Stomach smooth muscle (tissue), 2 donors: ENCODE measurements around the gene ZNF446.
"Not testable (repeated sequence)": the region's sequence is repeated elsewhere in the genome, so short reads cannot be mapped to it uniquely, and the experiment has no call there.

ENCODE experiments used
- H3K27ac ChIP-seq: one replicate; pipeline ENCODE4 v1.7.0; 2013; ENCODE audit warnings: mild to moderate bottlenecking, low read length, inconsistent platforms
- H3K27me3 ChIP-seq, 2 donors: one replicate each; pipeline ENCODE4 v1.7.0; 2013; ENCODE audit warnings: low read length in 2 of 2; ENCODE audit not compliant: insufficient read depth in 2 of 2, control insufficient read depth in 1 of 2
- H3K36me3 ChIP-seq, 2 donors: one replicate each; pipeline ENCODE4 v1.7.0; 2013; ENCODE audit warnings: low read length in 2 of 2; ENCODE audit not compliant: control insufficient read depth in 2 of 2, insufficient read depth in 2 of 2
- H3K4me1 ChIP-seq: one replicate; pipeline ENCODE4 v1.7.0; 2013; ENCODE audit warnings: low read length; ENCODE audit not compliant: control insufficient read depth, insufficient read depth
- H3K4me3 ChIP-seq, 2 donors: one replicate each; pipeline ENCODE4 v1.7.0; 2013; ENCODE audit warnings: low read length in 2 of 2
- H3K9ac ChIP-seq, 2 donors: one replicate each; pipeline ENCODE4 v1.7.0; 2013; ENCODE audit warnings: low read length in 2 of 2, mild to moderate bottlenecking in 1 of 2
- H3K9me3 ChIP-seq, 2 donors: one replicate each; pipeline ENCODE4 v1.7.0; 2013; ENCODE audit warnings: low read length in 2 of 2; ENCODE audit not compliant: control insufficient read depth in 2 of 2
- donor health status: healthy.
- donor health status: Pancreatic carcinoma.

The ZNF446 gene

GRCh38 chr19:58500242-58500641 is 24.1 kb downstream of the ZNF446 start:
- H3K9ac ChIP-seq: no peak overlapping the region
- no peaks in the 10 kb centered on the region for H3K9me3 ChIP-seq
- no peak overlapping the region for H3K27ac ChIP-seq
- no peaks in the 10 kb centered on the region for H3K27me3 ChIP-seq
- H3K4me1 ChIP-seq: peaks cover 23% of the 10 kb centered on the region
- no peaks in the 10 kb centered on the region for H3K36me3 ChIP-seq
- peak overlapping the region in 1 of 2 donors; percentile 84 for H3K4me3 ChIP-seq

DNA sequence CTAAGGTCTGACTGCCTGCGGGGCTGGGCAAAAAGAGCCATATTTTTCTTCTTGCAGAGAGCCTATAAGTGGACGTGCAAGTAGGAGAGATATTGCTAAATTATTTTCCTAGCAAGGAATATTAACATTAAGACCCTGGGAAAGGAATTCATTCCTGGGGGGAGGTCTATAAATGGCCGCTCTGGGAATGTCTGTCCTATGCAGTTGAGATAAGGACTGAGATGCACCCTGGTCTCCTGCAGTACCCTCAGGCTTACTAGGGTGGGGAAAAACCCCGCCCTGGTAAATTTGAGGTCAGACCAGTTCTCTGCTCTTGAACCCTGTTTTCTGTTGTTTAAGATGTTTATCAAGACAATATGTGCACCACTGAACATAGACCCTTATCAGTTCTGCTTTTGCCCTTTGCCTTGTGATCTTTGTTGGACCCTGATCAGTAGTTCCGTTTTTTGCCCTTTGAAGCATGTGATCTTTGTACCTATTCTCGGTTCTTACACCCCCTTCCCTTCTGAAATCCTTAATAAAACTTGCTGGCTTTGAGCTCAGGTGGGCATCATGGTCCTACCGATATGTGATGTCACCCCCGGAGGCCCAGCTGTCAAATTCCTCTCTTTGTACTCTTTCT is 31.6 kb downstream of the ZNF446 start:
- not testable (repeated sequence) for H3K9ac ChIP-seq, H3K4me1 ChIP-seq, H3K27ac ChIP-seq, H3K4me3 ChIP-seq, H3K9me3 ChIP-seq, H3K27me3 ChIP-seq, H3K36me3 ChIP-seq

GRCh38 chr19:58509731-58510083 is 33.6 kb downstream of the ZNF446 start:
- Histone ChIP-seq H3K9me3 (no peaks in the 10 kb centered on the region), H3K27ac (no peak overlapping the region), H3K36me3 (no peaks in the 10 kb centered on the region), H3K4me1 (peaks cover 12% of the 10 kb centered on the region), H3K9ac (no peak overlapping the region), H3K27me3 (no peaks in the 10 kb centered on the region), H3K4me3 (no peak overlapping the region)

DNA sequence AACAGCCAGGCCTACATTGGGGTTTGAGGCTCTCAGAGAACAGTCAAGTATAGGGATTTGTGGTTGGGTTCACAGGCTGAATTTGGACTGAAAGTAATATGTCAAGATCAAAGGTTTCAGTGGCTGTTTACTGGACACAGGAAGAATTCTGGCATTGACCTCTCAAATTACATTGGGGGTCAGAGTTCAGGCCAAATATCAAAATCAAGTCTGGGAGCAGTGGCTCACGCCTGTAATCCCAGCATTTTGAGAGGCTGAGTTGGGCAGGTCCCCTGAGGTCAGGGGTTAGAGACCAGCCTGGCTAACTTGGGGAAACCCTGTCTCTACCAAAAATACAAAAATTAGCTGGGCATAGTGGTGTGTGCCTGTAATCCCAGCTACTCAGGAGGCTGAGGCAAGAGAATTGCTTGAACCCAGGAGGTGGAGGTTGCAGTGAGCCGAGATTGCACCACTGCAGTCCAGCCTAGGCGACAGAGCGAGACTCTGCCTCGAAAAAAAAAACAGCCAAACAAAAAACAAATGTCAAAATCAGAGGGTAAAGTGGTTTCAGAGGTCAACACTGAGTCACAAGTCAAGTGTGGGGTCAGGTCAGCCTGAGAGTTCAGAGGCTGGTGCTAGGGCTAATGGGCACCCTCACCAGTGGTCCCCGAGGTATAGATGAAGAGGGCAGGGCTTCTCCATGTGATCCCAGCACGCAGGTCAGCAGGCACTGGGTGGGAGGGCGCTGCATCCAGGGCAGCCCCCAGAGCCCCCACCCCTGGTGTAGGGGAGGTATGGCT is 34.1 kb downstream of the ZNF446 start:
- no peak overlapping the region for H3K27ac ChIP-seq
- H3K9me3 ChIP-seq: no peaks in the 10 kb centered on the region
- H3K4me3 ChIP-seq: no peak overlapping the region
- no peaks in the 10 kb centered on the region for H3K36me3 ChIP-seq
- peaks cover 13% of the 10 kb centered on the region for H3K4me1 ChIP-seq
- H3K27me3 ChIP-seq: no peaks in the 10 kb centered on the region
- no peak overlapping the region for H3K9ac ChIP-seq

GRCh38 chr19:58511353-58512208 is 35.4 kb downstream of the ZNF446 start, which contains the start of gene SLC27A5:
SLC27A5 (minus strand) TSS chr19:58511992; CDS start chr19:58511955, 37 bp downstream.
- Histone ChIP-seq H3K27me3 (no peaks in the 10 kb centered on the region), H3K4me1 (peaks cover 21% of the 10 kb centered on the region), H3K36me3 (peaks cover 3 to 8% of the 10 kb centered on the region in 2 donors), H3K4me3 (no peak within 1 kb of the TSS), H3K9ac (no peak within 1 kb of the TSS), H3K27ac (no peak within 1 kb of the TSS), H3K9me3 (no peaks in the 10 kb centered on the region)

DNA sequence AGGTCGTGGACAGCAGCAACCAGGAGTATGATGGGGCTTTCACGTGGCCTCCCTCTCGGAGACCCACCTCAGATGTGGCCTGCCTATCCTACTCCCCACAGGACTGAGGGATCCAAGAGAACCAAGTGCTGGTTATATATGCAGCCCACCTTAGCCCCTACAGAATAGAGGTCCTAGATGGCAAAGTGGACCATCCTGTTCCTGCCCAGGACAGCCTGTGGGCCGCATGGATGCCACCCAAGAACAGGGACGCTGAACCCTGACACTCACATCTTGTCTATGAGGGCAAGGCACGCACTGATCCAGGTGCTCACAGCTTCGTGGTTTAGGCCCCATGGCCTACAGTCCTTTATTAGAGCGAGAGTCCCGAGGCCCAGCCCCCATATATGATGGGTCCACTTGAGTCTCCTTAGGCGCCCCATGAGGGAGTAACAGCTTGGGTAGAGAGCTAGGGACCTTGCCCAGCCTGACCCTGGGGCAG is 37.1 kb downstream of the ZNF446 start:
- Histone ChIP-seq H3K9ac (peak overlapping the region; percentile 62 to 71), H3K36me3 (peaks cover 6 to 16% of the 10 kb centered on the region in 2 donors), H3K4me1 (peaks cover 31% of the 10 kb centered on the region), H3K9me3 (no peaks in the 10 kb centered on the region), H3K27me3 (no peaks in the 10 kb centered on the region), H3K4me3 (no peak overlapping the region), H3K27ac (peak overlapping the region; percentile 58)

DNA sequence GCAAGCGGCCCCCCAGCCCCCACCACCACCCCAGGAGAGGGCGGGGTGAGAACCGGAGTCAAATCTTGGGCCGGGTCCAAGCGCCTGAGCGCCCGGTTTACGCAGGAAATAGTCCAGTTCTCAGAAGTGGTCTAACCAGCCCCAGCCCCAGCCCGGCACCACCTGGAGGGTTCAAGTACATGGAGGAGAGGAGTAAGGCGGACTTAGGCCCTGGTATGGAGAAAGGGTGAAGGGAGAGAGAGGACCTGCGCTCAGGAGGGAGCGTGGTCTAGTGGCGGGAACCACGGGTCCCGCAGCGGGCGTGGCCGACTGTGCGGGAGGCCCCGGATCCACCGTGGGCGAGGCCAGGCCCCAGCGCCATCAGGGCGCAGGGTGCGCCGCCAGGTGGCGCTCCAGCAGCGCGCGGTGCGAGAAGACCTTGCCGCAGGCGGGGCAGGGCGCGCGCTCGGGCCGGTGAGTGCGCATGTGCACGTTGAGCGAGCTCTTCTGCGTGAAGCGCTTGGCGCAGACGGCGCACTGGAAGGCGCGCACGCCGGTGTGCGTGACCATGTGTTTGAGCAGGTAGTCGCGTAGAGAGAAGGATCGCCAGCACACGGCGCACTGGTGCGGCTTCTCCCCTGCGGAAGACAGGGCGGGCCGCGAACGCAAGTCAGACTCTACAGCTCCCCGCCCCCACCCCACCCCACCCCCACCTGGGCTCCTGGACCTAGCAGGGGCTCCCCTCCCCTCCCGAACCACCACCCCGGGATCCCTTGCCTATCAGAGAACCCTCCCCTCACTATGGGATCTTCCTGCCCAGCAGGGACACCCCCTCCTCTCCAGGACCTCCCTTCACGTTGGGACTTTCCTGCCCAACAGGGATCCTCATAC is 37.8 kb downstream of the ZNF446 start:
- Histone ChIP-seq H3K9me3 (no peaks in the 10 kb centered on the region), H3K4me1 (peaks cover 38% of the 10 kb centered on the region), H3K36me3 (peaks cover 6 to 16% of the 10 kb centered on the region in 2 donors), H3K27ac (peak overlapping the region; percentile 58), H3K27me3 (no peaks in the 10 kb centered on the region), H3K9ac (peak overlapping the region; percentile 62 to 71), H3K4me3 (peak overlapping the region; percentile 31 to 71)

GRCh38 chr19:58514564-58515022 is 38.4 kb downstream of the ZNF446 start:
- peak overlapping the region in 1 of 2 donors; percentile 71 for H3K4me3 ChIP-seq
- peak overlapping the region; percentile 6 for H3K27ac ChIP-seq
- peaks cover 41% of the 10 kb centered on the region for H3K4me1 ChIP-seq
- H3K36me3 ChIP-seq: peaks cover 6 to 16% of the 10 kb centered on the region in 2 donors
- no peaks in the 10 kb centered on the region for H3K27me3 ChIP-seq
- H3K9me3 ChIP-seq: no peaks in the 10 kb centered on the region
- no peak overlapping the region for H3K9ac ChIP-seq

DNA sequence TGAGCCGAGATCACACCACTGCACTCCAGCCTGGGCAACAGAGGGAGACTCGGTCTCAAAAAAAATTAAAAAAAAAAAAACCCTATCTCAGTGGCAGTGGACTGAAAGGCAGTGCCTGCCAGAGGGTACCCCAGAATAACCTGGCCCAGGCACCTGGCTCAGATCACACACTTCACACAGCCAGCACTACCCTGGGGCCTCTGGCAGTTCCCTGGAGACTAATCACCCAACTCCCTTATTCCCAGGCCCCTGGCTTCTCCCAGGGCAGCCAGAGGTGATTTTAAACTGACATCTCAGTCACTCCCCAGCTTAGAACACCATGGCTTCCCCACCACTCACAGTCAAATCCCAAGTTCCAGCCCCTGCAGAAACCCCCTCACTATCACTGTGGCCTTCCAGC is 39.1 kb downstream of the ZNF446 start:
- no peaks in the 10 kb centered on the region for H3K9me3 ChIP-seq
- H3K27ac ChIP-seq: no peak overlapping the region
- peaks cover 45% of the 10 kb centered on the region for H3K4me1 ChIP-seq
- H3K9ac ChIP-seq: no peak overlapping the region
- H3K4me3 ChIP-seq: no peak overlapping the region
- H3K36me3 ChIP-seq: peaks cover 6 to 16% of the 10 kb centered on the region in 2 donors
- H3K27me3 ChIP-seq: no peaks in the 10 kb centered on the region
